GM12891 (cell line): Measurements from ENCODE around the gene ZBTB7A.

ENCODE experiments used
- PAX5 ChIP-seq: IDR thresholded peaks from 2 replicates; pipeline ENCODE4 v1.6.1; 2011; ENCODE audit warnings: low read length, moderate library complexity, mild to moderate bottlenecking; ENCODE audit not compliant: insufficient read depth, severe bottlenecking
- POLR2A ChIP-seq: IDR thresholded peaks from 2 replicates; pipeline ENCODE4 v1.6.1; 2011; ENCODE audit warnings: low read depth, low read length, control low read depth
- POLR2AphosphoS5 ChIP-seq: IDR thresholded peaks from 2 replicates; pipeline ENCODE4 v1.6.1; 2011; ENCODE audit warnings: low read depth, low read length, control low read depth
- TAF1 ChIP-seq: IDR thresholded peaks from 2 replicates; pipeline ENCODE4 v1.6.1; 2011; ENCODE audit warnings: low read depth, low read length, control low read depth

- TF ChIP-seq PAX5 (no peak), POLR2AphosphoS5 (no peak), TAF1 (no peak), POLR2A (no peak)
Measured at GRCh38 chr19:4086411-4086867, 19.7 kb upstream of the ZBTB7A start.
